H9 (cell line): ENCODE results near the gene LACRT. TPM values are rescaled to one million over a fixed set of nuclear protein-coding genes. Genes with fewer than 3 reads are reported as not detected.

Experiments used
- DNase-seq: peaks from one replicate; pipeline ENCODE4 v3.0.0-alpha.2; 2017
- H2AFZ ChIP-seq: one replicate; pipeline ENCODE4 v1.6.1; 2013; ENCODE audit warnings: mild to moderate bottlenecking, low read length, control low read depth, moderate library complexity
- H2AK5ac ChIP-seq: 2 replicates; pipeline ENCODE4 v1.6.1; 2013; ENCODE audit warnings: low read length, control low read depth, mixed read lengths; ENCODE audit not compliant: insufficient read length
- H2BK120ac ChIP-seq: one replicate; pipeline ENCODE4 v1.6.1; 2013; ENCODE audit warnings: low read depth, mild to moderate bottlenecking, low read length, control low read depth, inconsistent platforms; ENCODE audit not compliant: poor library complexity, severe bottlenecking
- H2BK12ac ChIP-seq: 2 replicates; pipeline ENCODE4 v1.6.1; 2013; ENCODE audit warnings: low read length, control low read depth, mixed read lengths, low read depth; ENCODE audit not compliant: insufficient read length
- H2BK15ac ChIP-seq: 2 replicates; pipeline ENCODE4 v1.6.1; 2013; ENCODE audit warnings: low read depth, low read length, control low read depth
- H2BK20ac ChIP-seq: one replicate; pipeline ENCODE4 v1.6.1; 2013; ENCODE audit warnings: low read depth, mild to moderate bottlenecking, low read length, control low read depth, inconsistent platforms; ENCODE audit not compliant: poor library complexity, severe bottlenecking
- H2BK5ac ChIP-seq: 2 replicates; pipeline ENCODE4 v1.6.1; 2013; ENCODE audit warnings: low read length, control low read depth, mixed read lengths; ENCODE audit not compliant: insufficient read length
- H3K14ac ChIP-seq: 2 replicates; pipeline ENCODE4 v1.6.1; 2013; ENCODE audit warnings: low read length, control low read depth; ENCODE audit not compliant: insufficient read depth
- H3K18ac ChIP-seq: 2 replicates; pipeline ENCODE4 v1.6.1; 2013; ENCODE audit warnings: low read depth, mild to moderate bottlenecking, mixed read lengths, low read length, control low read depth; ENCODE audit not compliant: insufficient read length
- H3K23ac ChIP-seq: 2 replicates; pipeline ENCODE4 v1.6.1; 2013; ENCODE audit warnings: low read length, control low read depth, mixed read lengths, low read depth; ENCODE audit not compliant: insufficient read length
- H3K23me2 ChIP-seq: 2 replicates; pipeline ENCODE4 v1.6.1; 2013; ENCODE audit warnings: low read depth, mild to moderate bottlenecking, mixed read lengths, low read length, control low read depth; ENCODE audit not compliant: insufficient read length, poor library complexity, severe bottlenecking
- H3K27ac ChIP-seq: 2 replicates; pipeline ENCODE4 v1.5.1; 2013; ENCODE audit warnings: low read length, control low read depth, mixed read lengths, low read depth; ENCODE audit not compliant: insufficient read length
- H3K27me3 ChIP-seq: 2 replicates; pipeline ENCODE4 v1.6.1; 2013; ENCODE audit warnings: low read length, control low read depth, inconsistent platforms; ENCODE audit not compliant: insufficient read depth
- H3K4ac ChIP-seq: 2 replicates; pipeline ENCODE4 v1.6.1; 2013; ENCODE audit warnings: low read depth, mild to moderate bottlenecking, control low read depth, inconsistent platforms, low read length, moderate library complexity
- H3K4me1 ChIP-seq: 2 replicates; pipeline ENCODE4 v1.6.1; 2013; ENCODE audit warnings: low read length, control low read depth, inconsistent platforms; ENCODE audit not compliant: insufficient read depth
- H3K4me2 ChIP-seq: 2 replicates; pipeline ENCODE4 v1.6.1; 2013; ENCODE audit warnings: low read length, control low read depth, mixed read lengths; ENCODE audit not compliant: insufficient read length, insufficient read depth
- H3K56ac ChIP-seq: 2 replicates; pipeline ENCODE4 v1.6.1; 2013; ENCODE audit warnings: low read depth, mild to moderate bottlenecking, mixed read lengths, low read length, control low read depth; ENCODE audit not compliant: insufficient read length
- H3K79me1 ChIP-seq: 2 replicates; pipeline ENCODE4 v1.6.1; 2013; ENCODE audit warnings: low read depth, mild to moderate bottlenecking, moderate library complexity, low read length, control low read depth, inconsistent platforms; ENCODE audit not compliant: insufficient read depth, poor library complexity, severe bottlenecking
- H3K79me2 ChIP-seq: 2 replicates; pipeline ENCODE4 v1.6.1; 2013; ENCODE audit warnings: low read length, control low read depth, inconsistent platforms; ENCODE audit not compliant: insufficient read depth
- H3K9ac ChIP-seq: 2 replicates; pipeline ENCODE4 v1.6.1; 2013; ENCODE audit warnings: low read length, control low read depth, mixed read lengths; ENCODE audit not compliant: insufficient read length; ENCODE audit errors: extremely low read depth
- H3K9me3 ChIP-seq: one replicate; pipeline ENCODE4 v1.6.1; 2013; ENCODE audit warnings: low read depth, low read length, inconsistent platforms; ENCODE audit not compliant: control insufficient read depth
- H3T11ph ChIP-seq: one replicate; pipeline ENCODE4 v1.6.1; 2013; ENCODE audit warnings: mild to moderate bottlenecking, low read length, control low read depth, inconsistent platforms
- H4K20me1 ChIP-seq: one replicate; pipeline ENCODE4 v1.6.1; 2013; ENCODE audit not compliant: control insufficient read depth, insufficient read length, insufficient read depth
- H4K5ac ChIP-seq: 2 replicates; pipeline ENCODE4 v1.6.1; 2013; ENCODE audit warnings: low read depth, mild to moderate bottlenecking, mixed read lengths, low read length, control low read depth; ENCODE audit not compliant: insufficient read length
- H4K8ac ChIP-seq: replicated peaks from 2 replicates; pipeline ENCODE4 v1.6.1; 2013; ENCODE audit warnings: low read length, control low read depth, mixed read lengths, low read depth; ENCODE audit not compliant: insufficient read length
- H4K91ac ChIP-seq: 2 replicates; pipeline ENCODE4 v1.6.1; 2013; ENCODE audit warnings: low read depth, mild to moderate bottlenecking, moderate library complexity, mixed read lengths, low read length, control low read depth; ENCODE audit not compliant: insufficient read length
- H3K27ac Mint-ChIP-seq, 3 experiments: 2 replicates in 2 of 3; 3 replicates in 1 of 3; pipeline ENCODE4 v1.8.0; 2020 to 2021; ENCODE audit warnings: mixed read lengths in 3 of 3, mild to moderate bottlenecking in 1 of 3, moderate library complexity in 1 of 3
- H3K27me3 Mint-ChIP-seq: 2 replicates; pipeline ENCODE4 v1.8.0; 2021; ENCODE audit warnings: low read depth, mild to moderate bottlenecking, moderate library complexity, mixed read lengths
- H3K36me3 Mint-ChIP-seq, 3 experiments: 2 replicates in 2 of 3; 3 replicates in 1 of 3; pipeline ENCODE4 v1.8.0; 2020 to 2021; ENCODE audit warnings: low read depth in 3 of 3, mixed read lengths in 3 of 3; ENCODE audit not compliant: insufficient read depth in 1 of 3
- H3K4me1 Mint-ChIP-seq, 2 experiments: 2 replicates each; pipeline ENCODE4 v1.8.0; 2020; ENCODE audit warnings: mixed read lengths in 2 of 2
- H3K4me3 Mint-ChIP-seq, 2 experiments: 2 replicates in 1 of 2; 3 replicates in 1 of 2; pipeline ENCODE4 v1.8.0; 2020 to 2021; ENCODE audit warnings: mild to moderate bottlenecking in 2 of 2, mixed read lengths in 2 of 2, moderate library complexity in 1 of 2
- H3K9me3 Mint-ChIP-seq, 2 experiments: 2 replicates in 1 of 2; 3 replicates in 1 of 2; pipeline ENCODE4 v1.8.0; 2020; ENCODE audit warnings: mild to moderate bottlenecking in 2 of 2, mixed read lengths in 2 of 2, moderate library complexity in 1 of 2
- CTCF ChIP-seq: fragments of 200-600 bp; sonication (generic); conservative IDR thresholded peaks from 3 replicates; pipeline ENCODE4 v1.8.0; 2021; ENCODE audit warnings: antibody characterized with exemption, mild to moderate bottlenecking
- WGBS: extraction: QIAGEN DNeasy Blood & Tissue Kit; methylation state at CpG from one replicate; pipeline ENCODE4 v1.1.7; 2013; ENCODE audit warnings: missing lambda C conversion rate, low lambda C conversion rate, mixed read lengths; ENCODE audit not compliant: insufficient read length; ENCODE audit errors: extremely low coverage; 5-methylcytosine and 5-hydroxymethylcytosine counted together
- total RNA-seq: library from RNA; stranded (reverse); gene quantifications from 2 replicates; pipeline ENCODE4 v1.2.1, GENCODE V29; 2021

The LACRT gene
- total RNA-seq, 1 experiment from 2014 or later, result not detected

DNA sequence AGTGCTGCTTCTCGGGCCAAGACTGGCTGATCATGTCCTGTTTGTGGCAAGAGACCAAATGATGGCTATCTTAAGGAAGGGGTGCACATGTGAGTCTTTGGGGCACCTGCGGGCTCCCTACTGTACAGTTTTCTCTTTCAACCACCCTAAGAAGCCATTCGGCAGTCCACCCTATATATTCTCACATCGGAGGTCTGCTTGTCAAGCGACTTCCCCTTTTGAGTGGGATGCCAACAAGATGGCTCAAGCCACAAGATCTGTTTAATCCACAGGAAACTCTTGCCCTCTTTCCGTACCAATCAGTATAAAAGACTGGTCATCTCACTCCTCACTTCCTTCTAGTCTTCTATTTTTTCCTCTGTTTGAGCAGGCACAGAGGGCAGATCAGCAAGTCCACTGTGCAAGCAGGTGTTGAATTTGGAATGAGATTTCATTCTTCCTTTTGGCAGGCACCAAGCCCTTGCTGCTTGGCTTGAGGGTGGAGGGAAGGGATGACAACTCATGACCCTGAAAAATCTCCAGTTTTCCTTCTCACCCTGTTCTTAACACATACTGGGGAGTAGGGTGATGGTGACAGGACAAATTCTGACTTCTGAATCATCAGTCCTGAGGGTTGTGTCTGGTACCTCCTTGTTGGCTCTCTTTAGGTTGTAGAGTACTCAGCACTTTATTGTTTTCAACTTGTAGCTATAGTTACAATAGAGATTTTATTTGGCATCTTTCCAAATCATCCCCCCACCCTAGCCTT lies 17.6 kb downstream of the LACRT start:
- H3K36me3 Mint-ChIP-seq, result no peaks in the 10 kb centered on the region
- no peaks in the 10 kb centered on the region for H3K79me2 ChIP-seq
- no CpG with 5 or more reads among the region's 6 CpGs for WGBS

More for the DNA sequence above, 17.6 kb downstream of the LACRT start:
- Histone ChIP-seq H3K56ac (no peak overlapping the region), H3K23me2 (no peaks in the 10 kb centered on the region), H2BK12ac (no peak overlapping the region), H3K79me1 (no peaks in the 10 kb centered on the region), H2BK120ac (no peak overlapping the region), H4K91ac (no peak overlapping the region), H2BK15ac (no peak overlapping the region), H3K27me3 (peaks cover 16% of the 10 kb centered on the region; the same call in 1 of the 2 replicates), H3K23ac (no peak overlapping the region), H4K20me1 (no peaks in the 10 kb centered on the region), H4K5ac (no peak overlapping the region), H3K4me2 (no peak overlapping the region), H3K4ac (no peak overlapping the region), H3K9me3 (no peaks in the 10 kb centered on the region), H2AFZ (no peak overlapping the region), H4K8ac (no peak overlapping the region), H3K4me1 (no peaks in the 10 kb centered on the region), H3T11ph (no peak overlapping the region), H2BK20ac (no peak overlapping the region), H3K27ac (no peak overlapping the region), H3K14ac (no peak overlapping the region), H3K9ac (no peak overlapping the region), H2AK5ac (no peak overlapping the region), H3K18ac (no peak overlapping the region), H2BK5ac (no peak overlapping the region)
- no peaks in the 10 kb centered on the region for H3K4me1 Mint-ChIP-seq
- TF ChIP-seq CTCF, result no peak
- DNase-seq, result peak; percentile 5
- no peaks in the 10 kb centered on the region for H3K9me3 Mint-ChIP-seq
- no peak overlapping the region for H3K27ac Mint-ChIP-seq
- H3K27me3 Mint-ChIP-seq, result peaks cover 93% of the 10 kb centered on the region
- H3K4me3 Mint-ChIP-seq, result no peak overlapping the region
